ENCODE results near the gene TTC31.

TTC31 gene

DNA sequence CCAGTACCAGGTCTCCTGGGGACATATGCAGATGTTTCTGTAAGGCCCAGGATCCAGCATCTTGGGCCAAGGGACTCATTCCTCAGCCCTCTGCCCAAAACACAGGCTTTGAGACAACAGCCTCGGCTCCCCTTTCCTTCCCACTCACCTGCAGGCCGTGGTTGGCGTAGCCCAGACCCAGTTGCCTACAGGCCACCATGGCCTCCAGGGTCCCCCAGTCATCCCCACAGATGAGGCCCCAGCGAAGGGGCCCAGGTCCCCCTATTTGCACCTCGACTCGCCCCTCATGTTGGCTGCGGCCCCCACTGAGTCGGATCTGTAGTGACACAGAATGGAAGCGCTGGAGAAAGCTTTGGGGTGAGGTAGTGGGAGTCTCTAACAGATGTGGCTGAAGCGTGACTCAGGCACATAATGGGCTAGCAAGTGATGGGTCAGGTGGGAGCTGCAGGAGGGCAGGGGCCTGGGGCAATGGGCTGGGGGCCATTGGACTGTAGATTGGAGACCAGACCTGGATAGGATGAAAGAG lies 52.6 kb downstream of the TTC31 start:
- no peak overlapping the region for H3K4me3 ChIP-seq (ENCODE audit: low read depth, low read length)
- TF ChIP-seq, protein P1, sequence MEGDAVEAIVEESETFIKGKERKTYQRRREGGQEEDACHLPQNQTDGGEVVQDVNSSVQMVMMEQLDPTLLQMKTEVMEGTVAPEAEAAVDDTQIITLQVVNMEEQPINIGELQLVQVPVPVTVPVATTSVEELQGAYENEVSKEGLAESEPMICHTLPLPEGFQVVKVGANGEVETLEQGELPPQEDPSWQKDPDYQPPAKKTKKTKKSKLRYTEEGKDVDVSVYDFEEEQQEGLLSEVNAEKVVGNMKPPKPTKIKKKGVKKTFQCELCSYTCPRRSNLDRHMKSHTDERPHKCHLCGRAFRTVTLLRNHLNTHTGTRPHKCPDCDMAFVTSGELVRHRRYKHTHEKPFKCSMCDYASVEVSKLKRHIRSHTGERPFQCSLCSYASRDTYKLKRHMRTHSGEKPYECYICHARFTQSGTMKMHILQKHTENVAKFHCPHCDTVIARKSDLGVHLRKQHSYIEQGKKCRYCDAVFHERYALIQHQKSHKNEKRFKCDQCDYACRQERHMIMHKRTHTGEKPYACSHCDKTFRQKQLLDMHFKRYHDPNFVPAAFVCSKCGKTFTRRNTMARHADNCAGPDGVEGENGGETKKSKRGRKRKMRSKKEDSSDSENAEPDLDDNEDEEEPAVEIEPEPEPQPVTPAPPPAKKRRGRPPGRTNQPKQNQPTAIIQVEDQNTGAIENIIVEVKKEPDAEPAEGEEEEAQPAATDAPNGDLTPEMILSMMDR (IDR thresholded peaks at IDR 0.05; ENCODE audit: borderline replicate concordance, insufficient read depth, low read depth, low read length), result no peak

DNA sequence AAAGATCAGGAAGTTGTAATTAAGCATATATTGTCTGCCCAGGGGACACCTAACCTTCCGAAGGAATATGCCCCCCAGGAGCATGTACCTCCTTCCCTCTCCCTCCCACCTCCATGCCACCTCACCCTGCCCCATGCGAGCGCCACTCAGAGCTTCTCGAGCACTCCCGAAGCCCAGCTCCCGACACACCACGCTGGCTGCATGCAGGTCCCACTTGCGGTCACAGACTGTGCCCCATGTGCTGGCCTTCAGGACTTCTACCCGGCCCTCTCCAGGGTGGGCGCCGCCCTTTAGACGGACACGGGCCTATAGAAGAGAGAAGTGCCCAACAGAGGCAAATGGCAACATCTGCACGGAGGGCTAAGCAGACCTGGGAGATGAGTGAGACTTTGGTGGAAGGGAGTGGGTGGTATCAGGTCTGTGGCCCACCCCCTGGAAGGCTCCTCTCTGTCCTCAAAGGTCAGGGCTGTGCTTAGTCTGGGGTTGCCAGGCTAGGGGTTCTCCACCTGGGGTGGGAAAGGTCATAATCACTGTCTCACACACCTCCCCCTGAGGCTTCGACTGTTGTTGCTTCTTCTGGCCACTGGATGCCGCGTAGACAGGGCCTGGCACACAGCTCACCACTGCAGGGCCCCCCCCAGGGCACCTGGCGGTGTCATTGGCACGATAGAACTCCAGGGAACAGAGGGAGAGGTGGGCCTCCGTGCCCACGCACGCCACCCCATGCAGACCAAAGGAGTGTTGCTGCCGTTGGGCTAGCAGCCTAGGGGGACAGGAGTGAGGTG lies 53.5 kb downstream of the TTC31 start:
- TF ChIP-seq, protein P1 (IDR thresholded peaks at IDR 0.05; ENCODE audit: borderline replicate concordance, insufficient read depth, low read depth, low read length), result no peak
- H3K4me3 ChIP-seq (ENCODE audit: low read depth, low read length), result no peak overlapping the region

DNA sequence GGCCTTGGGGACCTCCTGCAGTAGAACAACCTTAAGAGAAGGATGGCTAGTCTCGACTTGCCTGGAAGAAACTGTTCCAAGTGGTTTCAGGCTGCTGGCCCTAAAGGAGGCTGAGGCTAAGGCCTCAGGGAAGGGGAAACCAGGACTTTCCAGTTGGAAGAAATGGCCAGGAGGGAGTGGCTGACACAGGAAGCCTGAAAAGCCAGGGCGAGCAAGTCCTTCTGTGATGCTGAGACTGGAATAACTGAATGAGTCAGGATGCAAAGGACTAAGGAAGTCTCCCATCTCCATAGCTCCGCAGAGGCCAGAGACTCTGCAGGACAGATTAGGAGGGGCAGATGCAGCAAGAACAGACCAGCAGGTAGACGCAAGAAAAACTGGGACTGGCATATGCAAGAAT lies 54.3 kb downstream of the TTC31 start:
- H3K4me3 ChIP-seq (ENCODE audit: low read depth, low read length), result no peak overlapping the region
- TF ChIP-seq, protein P1 (IDR thresholded peaks at IDR 0.05; ENCODE audit: borderline replicate concordance, insufficient read depth, low read depth, low read length), result no peak

DNA sequence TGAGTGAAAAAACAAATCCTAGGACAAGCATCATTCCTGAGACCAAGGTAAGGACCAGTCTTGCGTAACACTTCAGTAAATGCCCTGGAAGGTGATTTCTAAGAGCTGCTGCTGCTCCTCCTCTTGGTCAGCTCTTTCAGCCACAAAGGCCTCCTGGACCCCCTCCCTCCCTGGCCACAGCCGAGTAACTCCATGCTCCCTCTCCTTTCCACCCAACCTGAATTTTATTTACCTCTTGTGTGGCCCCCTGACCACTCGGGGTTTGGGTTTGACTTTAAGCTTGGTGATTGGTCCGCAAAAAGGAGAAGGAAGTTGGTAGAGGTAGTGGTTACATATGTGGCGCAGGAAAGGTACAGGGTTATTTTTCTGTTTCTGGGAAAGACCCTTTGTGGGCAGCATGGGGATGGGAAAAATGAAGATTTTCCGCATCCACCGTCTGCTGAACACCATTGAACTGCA lies 56.0 kb downstream of the TTC31 start:
- TF ChIP-seq, protein P1 (IDR thresholded peaks at IDR 0.05; ENCODE audit: borderline replicate concordance, insufficient read depth, low read depth, low read length), result no peak
- H3K4me3 ChIP-seq (ENCODE audit: low read depth, low read length), result no peak overlapping the region

DNA sequence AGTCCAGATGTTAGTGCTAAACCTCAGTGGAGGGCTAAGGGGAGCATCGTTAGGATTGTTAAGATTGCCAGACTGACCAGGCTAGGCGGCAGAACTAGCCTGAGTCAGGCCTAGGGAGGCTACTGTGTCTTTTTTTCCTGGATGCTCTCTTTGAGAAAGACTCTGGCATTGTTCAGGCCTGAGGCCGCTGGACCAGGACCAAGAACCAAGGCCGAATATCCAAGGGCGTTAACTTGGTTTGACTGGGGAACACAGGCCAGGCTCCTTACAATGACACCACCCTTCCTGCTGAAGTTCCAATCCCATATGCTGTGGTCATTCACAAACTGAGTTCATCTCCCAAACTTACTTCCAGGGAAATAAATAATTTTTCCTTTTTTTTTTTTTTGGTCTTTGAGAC lies 57.4 kb downstream of the TTC31 start:
- H3K4me3 ChIP-seq (ENCODE audit: low read depth, low read length), result no peak overlapping the region
- TF ChIP-seq, protein P1 (IDR thresholded peaks at IDR 0.05; ENCODE audit: borderline replicate concordance, insufficient read depth, low read depth, low read length), result no peak

DNA sequence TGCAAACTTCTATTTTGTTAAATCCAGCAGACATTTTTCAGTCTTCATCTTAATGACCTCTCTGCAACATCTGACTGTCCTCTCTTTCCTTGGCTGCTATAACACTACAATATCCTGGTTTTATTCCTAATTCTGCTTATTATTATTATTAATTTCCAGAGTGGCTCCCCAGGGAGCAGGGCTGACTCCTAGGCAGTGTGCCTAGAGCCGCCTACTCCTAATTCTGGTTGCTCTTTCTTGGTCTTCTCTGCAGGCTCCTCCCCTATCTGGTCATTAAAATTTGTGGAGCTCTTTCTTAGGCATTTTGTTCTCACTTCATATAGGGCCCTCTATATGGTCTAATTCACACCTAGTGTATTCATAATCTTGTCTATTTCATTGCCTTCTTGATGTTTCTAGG lies 60.1 kb downstream of the TTC31 start:
- H3K4me3 ChIP-seq (ENCODE audit: low read depth, low read length), result no peak overlapping the region

More for the DNA sequence above, 60.1 kb downstream of the TTC31 start:
- TF ChIP-seq, protein P1 (IDR thresholded peaks at IDR 0.05; ENCODE audit: borderline replicate concordance, insufficient read depth, low read depth, low read length), result no peak
